ENCODE measurements around the gene TRRAP. TPM values are rescaled to one million over a fixed set of nuclear protein-coding genes. Genes with fewer than 3 reads are reported as not detected.

Gene TRRAP
- total RNA-seq, 5 donors from 2014 or later (not counting 1 experiment from before 2014, with no cell fraction given) = 53.9 to 71.7 (median 65.8) TPM

GRCh38 chr7:98935811-98936210 is 57.5 kb downstream of the TRRAP start:
- Histone ChIP-seq H3K4me3 (ENCODE audit: control insufficient read depth in 1 of 2, extremely low read depth in 1 of 2, low read length in 1 of 2) (no peak overlapping the region), H3K4me1 (ENCODE audit: control insufficient read depth in 1 of 2, extremely low read depth in 1 of 2, insufficient read depth in 2 of 2, low read length in 2 of 2) (peaks cover 0 to 12% of the 10 kb centered on the region in 2 experiments), H3K27me3 (replicated peaks in 1 of 2; ENCODE audit: control insufficient read depth in 2 of 2, extremely low read depth in 1 of 2, insufficient read depth in 2 of 2, low read length in 1 of 2) (no peaks in the 10 kb centered on the region), H3K9me3 (no peaks in the 10 kb centered on the region), H3K27ac (ENCODE audit: low read length) (no peak overlapping the region), H3K36me3 (ENCODE audit: control insufficient read depth in 2 of 2, extremely low read depth in 1 of 2, insufficient read depth in 1 of 2, low read length in 1 of 2) (peaks cover 5 to 90% of the 10 kb centered on the region in 2 donors)
- Mint-ChIP-seq H3K36me3 (peaks cover 56% of the 10 kb centered on the region), H3K4me3 (no peak overlapping the region), H3K4me1 (peaks cover 5 to 23% (median 8%) of the 10 kb centered on the region in 3 donors), H3K27me3 (no peaks in the 10 kb centered on the region), H3K9me3 (no peaks in the 10 kb centered on the region), H3K27ac (peak overlapping the region in 1 of 2 donors; percentile 12)
- POLR2A ChIA-PET = interaction anchor here in 1 of 2 donors (0.6 kb wide), 1 partner anchor 23 kb away, joined by 3 read pairs; no protein-coding TSS in a partner anchor
- no peak for ATAC-seq (replicated peaks in 1 of 4)
- DNase-seq = no peak
- CTCF ChIA-PET = no interaction called here
- WGBS (ENCODE audit: insufficient coverage) = no CpG with 5 or more reads among the region's 2 CpGs

GRCh38 chr7:98943336-98943735 is 65.0 kb downstream of the TRRAP start:
- Histone ChIP-seq H3K4me1 (ENCODE audit: control insufficient read depth in 1 of 2, extremely low read depth in 1 of 2, insufficient read depth in 2 of 2, low read length in 2 of 2) (no peaks in the 10 kb centered on the region), H3K27me3 (replicated peaks in 1 of 2; ENCODE audit: control insufficient read depth in 2 of 2, extremely low read depth in 1 of 2, insufficient read depth in 2 of 2, low read length in 1 of 2) (no peaks in the 10 kb centered on the region), H3K4me3 (ENCODE audit: control insufficient read depth in 1 of 2, extremely low read depth in 1 of 2, low read length in 1 of 2) (no peak overlapping the region), H3K9me3 (no peaks in the 10 kb centered on the region), H3K36me3 (ENCODE audit: control insufficient read depth in 2 of 2, extremely low read depth in 1 of 2, insufficient read depth in 1 of 2, low read length in 1 of 2) (peaks cover 11 to 91% of the 10 kb centered on the region in 2 donors), H3K27ac (ENCODE audit: low read length) (no peak overlapping the region)
- CTCF ChIA-PET = no interaction called here
- POLR2A ChIA-PET = no interaction called here
- Mint-ChIP-seq H3K27ac (no peak overlapping the region), H3K27me3 (no peaks in the 10 kb centered on the region), H3K4me1 (peaks cover 0 to 2% (median 0%) of the 10 kb centered on the region in 3 donors), H3K4me3 (no peak overlapping the region), H3K9me3 (no peaks in the 10 kb centered on the region), H3K36me3 (peaks cover 52% of the 10 kb centered on the region)
- ATAC-seq (replicated peaks in 1 of 4) = no peak
- no CpG with 5 or more reads among the region's 6 CpGs for WGBS (ENCODE audit: insufficient coverage)
- DNase-seq = no peak

- POLR2A ChIA-PET = no interaction called here
- H3K27ac Mint-ChIP-seq = no peak overlapping the region
- CTCF ChIA-PET = interaction anchor here in 1 of 2 donors (0.6 kb wide), 1 partner anchor 375 kb away, joined by 6 read pairs; no protein-coding TSS in a partner anchor
Observed at GRCh38 chr7:98944386-98944785, 66.1 kb downstream of the TRRAP start.

GRCh38 chr7:98945852-98946251 is 67.5 kb downstream of the TRRAP start:
- no peaks in the 10 kb centered on the region for H3K9me3 Mint-ChIP-seq
- H3K4me3 ChIP-seq (ENCODE audit: control insufficient read depth in 1 of 2, extremely low read depth in 1 of 2, low read length in 1 of 2) = no peak overlapping the region
- DNase-seq (no peak), ATAC-seq (replicated peaks in 1 of 4) (no peak)
- H3K4me3 Mint-ChIP-seq = no peak overlapping the region
- H3K27ac Mint-ChIP-seq = no peak overlapping the region
- no peaks in the 10 kb centered on the region for H3K27me3 Mint-ChIP-seq
- CTCF ChIA-PET = no interaction called here
- peaks cover 63% of the 10 kb centered on the region for H3K36me3 Mint-ChIP-seq
- peaks cover 0 to 2% (median 0%) of the 10 kb centered on the region in 3 donors for H3K4me1 Mint-ChIP-seq
- no peaks in the 10 kb centered on the region for H3K9me3 ChIP-seq
- no peaks in the 10 kb centered on the region for H3K4me1 ChIP-seq (ENCODE audit: control insufficient read depth in 1 of 2, extremely low read depth in 1 of 2, insufficient read depth in 2 of 2, low read length in 2 of 2)
- H3K27me3 ChIP-seq (replicated peaks in 1 of 2; ENCODE audit: control insufficient read depth in 2 of 2, extremely low read depth in 1 of 2, insufficient read depth in 2 of 2, low read length in 1 of 2) = no peaks in the 10 kb centered on the region
- no peak overlapping the region for H3K27ac ChIP-seq (ENCODE audit: low read length)
- 100% methylated on average over 5 of the region's 7 CpGs for WGBS (ENCODE audit: insufficient coverage)
- peaks cover 18 to 93% of the 10 kb centered on the region in 2 donors for H3K36me3 ChIP-seq (ENCODE audit: control insufficient read depth in 2 of 2, extremely low read depth in 1 of 2, insufficient read depth in 1 of 2, low read length in 1 of 2)
- POLR2A ChIA-PET = no interaction called here

More at GRCh38 chr7:98944386-98944785, 66.1 kb downstream of the TRRAP start:
- Mint-ChIP-seq H3K36me3 (peaks cover 49% of the 10 kb centered on the region), H3K9me3 (no peaks in the 10 kb centered on the region), H3K4me1 (peaks cover 0 to 2% (median 0%) of the 10 kb centered on the region in 3 donors), H3K4me3 (no peak overlapping the region), H3K27me3 (no peaks in the 10 kb centered on the region)
- no peak overlapping the region for H3K27ac ChIP-seq (ENCODE audit: low read length)
- no peaks in the 10 kb centered on the region for H3K27me3 ChIP-seq (replicated peaks in 1 of 2; ENCODE audit: control insufficient read depth in 2 of 2, extremely low read depth in 1 of 2, insufficient read depth in 2 of 2, low read length in 1 of 2)
- H3K36me3 ChIP-seq (ENCODE audit: control insufficient read depth in 2 of 2, extremely low read depth in 1 of 2, insufficient read depth in 1 of 2, low read length in 1 of 2) = peaks cover 18 to 92% of the 10 kb centered on the region in 2 donors
- 95% methylated on average over 4 of the region's 4 CpGs for WGBS (ENCODE audit: insufficient coverage)
- H3K4me1 ChIP-seq (ENCODE audit: control insufficient read depth in 1 of 2, extremely low read depth in 1 of 2, insufficient read depth in 2 of 2, low read length in 2 of 2) = no peaks in the 10 kb centered on the region
- H3K4me3 ChIP-seq (ENCODE audit: control insufficient read depth in 1 of 2, extremely low read depth in 1 of 2, low read length in 1 of 2) = no peak overlapping the region
- no peaks in the 10 kb centered on the region for H3K9me3 ChIP-seq
- ATAC-seq (replicated peaks in 1 of 4) (no peak), DNase-seq (no peak)

GRCh38 chr7:98946389-98946788 is 68.1 kb downstream of the TRRAP start:
- no peak for ATAC-seq (replicated peaks in 1 of 4)
- ChIA-PET POLR2A (no interaction called here), CTCF (no interaction called here)
- H3K4me3 ChIP-seq (ENCODE audit: control insufficient read depth in 1 of 2, extremely low read depth in 1 of 2, low read length in 1 of 2) = no peak overlapping the region
- Mint-ChIP-seq H3K27ac (no peak overlapping the region), H3K4me3 (no peak overlapping the region), H3K9me3 (no peaks in the 10 kb centered on the region), H3K4me1 (peaks cover 0 to 2% (median 0%) of the 10 kb centered on the region in 3 donors), H3K36me3 (peaks cover 63% of the 10 kb centered on the region), H3K27me3 (no peaks in the 10 kb centered on the region)
- H3K36me3 ChIP-seq (ENCODE audit: control insufficient read depth in 2 of 2, extremely low read depth in 1 of 2, insufficient read depth in 1 of 2, low read length in 1 of 2) = peaks cover 18 to 93% of the 10 kb centered on the region in 2 donors
- H3K27me3 ChIP-seq (replicated peaks in 1 of 2; ENCODE audit: control insufficient read depth in 2 of 2, extremely low read depth in 1 of 2, insufficient read depth in 2 of 2, low read length in 1 of 2) = no peaks in the 10 kb centered on the region
- DNase-seq = no peak
- no peaks in the 10 kb centered on the region for H3K9me3 ChIP-seq
- no peak overlapping the region for H3K27ac ChIP-seq (ENCODE audit: low read length)
- no peaks in the 10 kb centered on the region for H3K4me1 ChIP-seq (ENCODE audit: control insufficient read depth in 1 of 2, extremely low read depth in 1 of 2, insufficient read depth in 2 of 2, low read length in 2 of 2)
- 99% methylated on average over 7 of the region's 8 CpGs for WGBS (ENCODE audit: insufficient coverage)

GRCh38 chr7:98949336-98950044 is 71.2 kb downstream of the TRRAP start:
- Mint-ChIP-seq H3K27me3 (no peaks in the 10 kb centered on the region), H3K27ac (no peak overlapping the region), H3K4me1 (peaks cover 0 to 2% (median 0%) of the 10 kb centered on the region in 3 donors), H3K36me3 (peaks cover 74% of the 10 kb centered on the region), H3K9me3 (no peaks in the 10 kb centered on the region), H3K4me3 (no peak overlapping the region)
- peaks cover 23 to 95% of the 10 kb centered on the region in 2 donors for H3K36me3 ChIP-seq (ENCODE audit: control insufficient read depth in 2 of 2, extremely low read depth in 1 of 2, insufficient read depth in 1 of 2, low read length in 1 of 2)
- H3K4me1 ChIP-seq (ENCODE audit: control insufficient read depth in 1 of 2, extremely low read depth in 1 of 2, insufficient read depth in 2 of 2, low read length in 2 of 2) = no peaks in the 10 kb centered on the region
- H3K27ac ChIP-seq (ENCODE audit: low read length) = no peak overlapping the region
- H3K4me3 ChIP-seq (ENCODE audit: control insufficient read depth in 1 of 2, extremely low read depth in 1 of 2, low read length in 1 of 2) = no peak overlapping the region
- ATAC-seq (replicated peaks in 1 of 4) (no peak), DNase-seq (no peak)
- WGBS (ENCODE audit: insufficient coverage) = 97% methylated on average over 13 of the region's 21 CpGs
- ChIA-PET POLR2A (interaction anchor here in 1 of 2 donors (0.7 kb wide), 1 partner anchor 62 kb away, joined by 3 read pairs; no protein-coding TSS in a partner anchor), CTCF (no interaction called here)
- H3K9me3 ChIP-seq = no peaks in the 10 kb centered on the region
- no peaks in the 10 kb centered on the region for H3K27me3 ChIP-seq (replicated peaks in 1 of 2; ENCODE audit: control insufficient read depth in 2 of 2, extremely low read depth in 1 of 2, insufficient read depth in 2 of 2, low read length in 1 of 2)
